Neutrophil (primary cell): Measurements from ENCODE around the gene TAF9B.
"Not testable (repeated sequence)": the region's sequence is repeated elsewhere in the genome, so short reads cannot be mapped to it uniquely, and the experiment has no call there.

ENCODE experiments used
- H3K27ac ChIP-seq: fragments of 200-600 bp; sonication (generic); 2 replicates; pipeline ENCODE4 v1.5.1; 2016; ENCODE audit warnings: mild to moderate bottlenecking, moderate library complexity
- H3K27me3 ChIP-seq: fragments of 200-600 bp; sonication (generic); 2 replicates; pipeline ENCODE4 v1.6.0; 2016; ENCODE audit warnings: mild to moderate bottlenecking
- H3K36me3 ChIP-seq: fragments of 200-600 bp; sonication (generic); 2 replicates; pipeline ENCODE4 v1.5.1; 2017
- H3K4me1 ChIP-seq, 2 experiments: fragments of 200-600 bp in 1 of 2; sonication (generic) in 1 of 2; 1 replicate in 1 of 2; 2 replicates in 1 of 2; pipeline versions ENCODE4 v1.5.1 to v1.6.1; 2013 to 2016; ENCODE audit warnings: low read depth in 1 of 2, low read length in 1 of 2, mild to moderate bottlenecking in 1 of 2, moderate library complexity in 1 of 2; ENCODE audit not compliant: control insufficient read depth in 1 of 2, insufficient read depth in 1 of 2
- H3K4me3 ChIP-seq, 2 experiments: fragments of 200-600 bp in 1 of 2; sonication (generic) in 1 of 2; 1 replicate in 1 of 2; 2 replicates in 1 of 2; pipeline ENCODE4 v1.5.1; 2013 to 2016; ENCODE audit warnings: low read depth in 1 of 2, low read length in 1 of 2, mild to moderate bottlenecking in 1 of 2, moderate library complexity in 1 of 2
- H3K9me3 ChIP-seq: fragments of 200-600 bp; sonication (generic); 2 replicates; pipeline ENCODE4 v1.5.1; 2016
- CTCF ChIP-seq: fragments of 200-600 bp; sonication (generic); IDR thresholded peaks from 2 replicates; pipeline ENCODE4 v1.5.1; 2016; ENCODE audit warnings: antibody characterized with exemption

TAF9B gene

GRCh38 chrX:78102091-78102490, 37.4 kb downstream of the TAF9B start:
- peak overlapping the region; percentile 97 for H3K27ac ChIP-seq
- TF ChIP-seq CTCF: no peak
- H3K36me3 ChIP-seq: no peaks in the 10 kb centered on the region
- no peaks in the 10 kb centered on the region for H3K9me3 ChIP-seq
- H3K27me3 ChIP-seq: no peaks in the 10 kb centered on the region
- no peak overlapping the region for H3K4me3 ChIP-seq
- peaks cover 25 to 27% of the 10 kb centered on the region in 2 experiments for H3K4me1 ChIP-seq

- no peak for TF ChIP-seq CTCF
- H3K27ac ChIP-seq: no peak overlapping the region
- H3K36me3 ChIP-seq: no peaks in the 10 kb centered on the region
- H3K4me1 ChIP-seq: peaks cover 2 to 3% of the 10 kb centered on the region in 2 experiments
- H3K27me3 ChIP-seq: no peaks in the 10 kb centered on the region
- H3K9me3 ChIP-seq: no peaks in the 10 kb centered on the region
- no peak overlapping the region for H3K4me3 ChIP-seq
These were observed 41.3 kb downstream of the TAF9B start for GRCh38 chrX:78098108-78098507.

GRCh38 chrX:78092296-78092695, 47.2 kb downstream of the TAF9B start:
- TF ChIP-seq CTCF: no peak

GRCh38 chrX:78081413-78081812, 58.0 kb downstream of the TAF9B start:
- H3K27me3 ChIP-seq, H3K36me3 ChIP-seq: not testable (repeated sequence)

More at GRCh38 chrX:78092296-78092695, 47.2 kb downstream of the TAF9B start:
- H3K36me3 ChIP-seq: no peaks in the 10 kb centered on the region
- no peaks in the 10 kb centered on the region for H3K4me1 ChIP-seq
- no peak overlapping the region for H3K4me3 ChIP-seq
- no peak overlapping the region for H3K27ac ChIP-seq
- H3K27me3 ChIP-seq: no peaks in the 10 kb centered on the region
- no peaks in the 10 kb centered on the region for H3K9me3 ChIP-seq

More at GRCh38 chrX:78081413-78081812, 58.0 kb downstream of the TAF9B start:
- not testable (repeated sequence) for H3K4me1 ChIP-seq, H3K4me3 ChIP-seq, H3K27ac ChIP-seq, H3K9me3 ChIP-seq
